22Rv1 (cell line): ENCODE results near the gene OLR1.
"Not testable (repeated sequence)": the region's sequence is repeated elsewhere in the genome, so short reads cannot be mapped to it uniquely, and the experiment has no call there.

Experiments
- CTCF ChIP-seq: fragments of 450-650 bp; IDR thresholded peaks from 2 replicates; pipeline ENCODE4 v1.5.1; 2017; ENCODE audit warnings: mild to moderate bottlenecking
- ZFX ChIP-seq: fragments of 450-650 bp; IDR thresholded peaks from 2 replicates; pipeline ENCODE4 v1.6.1; 2017; ENCODE audit warnings: antibody characterized with exemption, borderline replicate concordance

- not testable (repeated sequence) for TF ChIP-seq CTCF, ZFX
Observed at GRCh38 chr12:10204495-10204894, 32.6 kb upstream of the OLR1 start.
